ENCODE results near the gene STXBP6. TPM values are rescaled to one million over a fixed set of nuclear protein-coding genes. Genes with fewer than 3 reads are reported as not detected.
A peak's percentile ranks its signal among the peaks of the same experiment; 100 is the strongest.
"Not testable (repeated sequence)": the region's sequence is repeated elsewhere in the genome, so short reads cannot be mapped to it uniquely, and the experiment has no call there.

The STXBP6 gene
- total RNA-seq, 1 donor = 5.8 TPM

GRCh38 chr14:24837280-24838046, 212.5 kb downstream of the STXBP6 start:
- Histone ChIP-seq H3K9me3 (ENCODE audit: low read depth, low read length) (no peaks in the 10 kb centered on the region), H3K4me3 (ENCODE audit: insufficient read depth, low read length) (no peak overlapping the region), H3K79me2 (ENCODE audit: insufficient read depth, low read length) (no peaks in the 10 kb centered on the region), H3K27me3 (ENCODE audit: insufficient read depth, low read length) (no peaks in the 10 kb centered on the region), H3K4me1 (ENCODE audit: insufficient read depth, low read length) (no peaks in the 10 kb centered on the region), H4K20me1 (ENCODE audit: insufficient read depth, low read length) (no peaks in the 10 kb centered on the region), H3K36me3 (ENCODE audit: insufficient read depth, low read length) (no peaks in the 10 kb centered on the region), H3K4me2 (ENCODE audit: insufficient read depth, low read length) (no peak overlapping the region), H3K27ac (ENCODE audit: low read depth, low read length) (no peak overlapping the region), H2AFZ (ENCODE audit: low read length) (no peak overlapping the region)
- peak; percentile 38 for DNase-seq (ENCODE audit: insufficient read length, low spot score, missing footprints)
- TF ChIP-seq CTCF (IDR thresholded peaks at IDR 0.05; ENCODE audit: extremely low read depth, low read depth, low read length) = no peak

- H3K9me3 ChIP-seq (ENCODE audit: low read depth, low read length); H3K27ac ChIP-seq (ENCODE audit: low read depth, low read length); H3K4me1 ChIP-seq (ENCODE audit: insufficient read depth, low read length); DNase-seq (ENCODE audit: insufficient read length, low spot score, missing footprints); H2AFZ ChIP-seq (ENCODE audit: low read length); H3K27me3 ChIP-seq (ENCODE audit: insufficient read depth, low read length); H3K36me3 ChIP-seq (ENCODE audit: insufficient read depth, low read length); H3K79me2 ChIP-seq (ENCODE audit: insufficient read depth, low read length); H3K4me2 ChIP-seq (ENCODE audit: insufficient read depth, low read length); H4K20me1 ChIP-seq (ENCODE audit: insufficient read depth, low read length); H3K4me3 ChIP-seq (ENCODE audit: insufficient read depth, low read length): not testable (repeated sequence)
Measured at GRCh38 chr14:24836324-24836723, 213.6 kb downstream of the STXBP6 start.

DNA sequence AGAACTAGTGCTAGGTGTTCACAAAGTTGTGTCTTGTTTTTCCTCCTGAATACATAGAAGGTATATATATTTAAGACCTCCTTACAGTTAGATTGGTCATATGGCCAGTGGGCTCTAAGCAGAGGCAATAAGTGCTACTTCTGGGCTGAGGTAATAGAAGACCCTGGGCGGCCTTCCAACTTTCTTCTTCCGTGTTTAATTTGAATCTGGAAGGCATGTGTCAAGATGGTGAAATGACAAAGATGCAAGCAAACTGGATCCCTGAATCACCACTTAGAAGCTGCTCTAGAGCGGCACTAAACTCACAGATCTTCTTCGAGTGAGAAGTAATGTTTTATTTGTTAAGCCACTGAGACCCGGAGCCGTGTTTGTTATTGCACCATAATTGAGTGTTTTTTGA, 215.0 kb downstream of the STXBP6 start:
- Histone ChIP-seq H4K20me1 (ENCODE audit: insufficient read depth, low read length) (no peaks in the 10 kb centered on the region), H3K36me3 (ENCODE audit: insufficient read depth, low read length) (no peaks in the 10 kb centered on the region), H3K27me3 (ENCODE audit: insufficient read depth, low read length) (no peaks in the 10 kb centered on the region), H3K27ac (ENCODE audit: low read depth, low read length) (no peak overlapping the region), H3K4me2 (ENCODE audit: insufficient read depth, low read length) (no peak overlapping the region), H2AFZ (ENCODE audit: low read length) (no peak overlapping the region), H3K9me3 (ENCODE audit: low read depth, low read length) (no peaks in the 10 kb centered on the region), H3K4me1 (ENCODE audit: insufficient read depth, low read length) (no peaks in the 10 kb centered on the region), H3K79me2 (ENCODE audit: insufficient read depth, low read length) (no peaks in the 10 kb centered on the region), H3K4me3 (ENCODE audit: insufficient read depth, low read length) (no peak overlapping the region)
- no peak for DNase-seq (ENCODE audit: insufficient read length, low spot score, missing footprints)
- no peak for TF ChIP-seq CTCF (IDR thresholded peaks at IDR 0.05; ENCODE audit: extremely low read depth, low read depth, low read length)

DNA sequence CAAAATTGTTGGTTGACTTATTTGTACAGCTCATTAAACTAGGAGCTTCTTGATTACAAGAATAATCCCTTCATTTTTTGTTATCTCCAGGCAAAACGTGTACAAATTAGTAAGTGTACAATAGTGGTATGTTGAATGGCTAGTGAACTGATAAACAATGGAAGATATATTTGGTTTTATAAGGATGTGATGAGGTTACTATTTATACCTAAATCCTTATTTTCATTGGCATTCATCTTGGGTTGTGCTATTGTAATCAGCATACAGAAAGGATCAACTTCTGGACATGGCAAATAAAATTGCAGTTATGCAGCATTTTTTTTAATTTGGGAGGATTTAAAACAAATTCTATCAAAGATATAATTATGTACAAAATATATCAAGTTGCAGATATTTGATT, 216.6 kb downstream of the STXBP6 start:
- no peak overlapping the region for H3K4me2 ChIP-seq (ENCODE audit: insufficient read depth, low read length)
- TF ChIP-seq CTCF (IDR thresholded peaks at IDR 0.05; ENCODE audit: extremely low read depth, low read depth, low read length) = no peak
- no peaks in the 10 kb centered on the region for H3K36me3 ChIP-seq (ENCODE audit: insufficient read depth, low read length)
- DNase-seq (ENCODE audit: insufficient read length, low spot score, missing footprints) = no peak
- H2AFZ ChIP-seq (ENCODE audit: low read length) = no peak overlapping the region
- H3K4me3 ChIP-seq (ENCODE audit: insufficient read depth, low read length) = no peak overlapping the region
- no peaks in the 10 kb centered on the region for H3K27me3 ChIP-seq (ENCODE audit: insufficient read depth, low read length)
- no peaks in the 10 kb centered on the region for H3K9me3 ChIP-seq (ENCODE audit: low read depth, low read length)
- H4K20me1 ChIP-seq (ENCODE audit: insufficient read depth, low read length) = no peaks in the 10 kb centered on the region
- no peaks in the 10 kb centered on the region for H3K79me2 ChIP-seq (ENCODE audit: insufficient read depth, low read length)
- no peaks in the 10 kb centered on the region for H3K4me1 ChIP-seq (ENCODE audit: insufficient read depth, low read length)
- H3K27ac ChIP-seq (ENCODE audit: low read depth, low read length) = no peak overlapping the region
